HCEC 1CT (cell line): ENCODE measurements around the gene XXYLT1.
"Not testable (repeated sequence)": the region's sequence is repeated elsewhere in the genome, so short reads cannot be mapped to it uniquely, and the experiment has no call there.

Experiments used
- DNase-seq: peaks from one replicate; pipeline ENCODE4 v3.0.0-alpha.2; 2017

Gene XXYLT1

DNA sequence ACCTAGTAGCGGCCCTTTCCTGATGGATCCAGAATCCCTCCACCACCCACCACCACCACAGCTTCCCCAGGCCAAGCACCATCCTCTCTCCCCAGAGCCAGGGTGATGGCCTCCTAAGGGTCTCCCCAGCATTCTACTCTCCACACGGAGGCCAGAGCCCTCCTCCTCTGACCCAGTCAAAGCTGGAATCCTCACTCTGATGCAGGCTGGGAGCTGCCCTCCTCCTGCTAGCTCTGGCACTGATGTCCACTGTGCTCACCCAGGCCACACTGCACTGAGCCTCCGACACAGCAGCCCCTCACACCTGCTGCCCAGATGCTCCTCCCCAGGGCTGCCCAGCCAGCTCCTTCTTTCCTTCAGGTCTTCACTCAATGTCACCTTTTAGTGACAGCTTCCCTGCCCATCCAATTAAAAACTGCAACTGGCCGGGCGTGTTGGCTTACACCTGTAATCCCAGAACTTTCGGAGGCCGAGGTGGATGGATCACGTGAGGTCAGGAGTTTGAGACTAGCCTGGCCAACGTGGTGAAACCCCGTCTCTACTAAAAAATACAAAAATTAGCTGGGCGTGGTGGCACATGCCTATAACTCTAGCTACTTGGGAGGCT, 21.0 kb downstream of the XXYLT1 start:
- no peak for DNase-seq

DNA sequence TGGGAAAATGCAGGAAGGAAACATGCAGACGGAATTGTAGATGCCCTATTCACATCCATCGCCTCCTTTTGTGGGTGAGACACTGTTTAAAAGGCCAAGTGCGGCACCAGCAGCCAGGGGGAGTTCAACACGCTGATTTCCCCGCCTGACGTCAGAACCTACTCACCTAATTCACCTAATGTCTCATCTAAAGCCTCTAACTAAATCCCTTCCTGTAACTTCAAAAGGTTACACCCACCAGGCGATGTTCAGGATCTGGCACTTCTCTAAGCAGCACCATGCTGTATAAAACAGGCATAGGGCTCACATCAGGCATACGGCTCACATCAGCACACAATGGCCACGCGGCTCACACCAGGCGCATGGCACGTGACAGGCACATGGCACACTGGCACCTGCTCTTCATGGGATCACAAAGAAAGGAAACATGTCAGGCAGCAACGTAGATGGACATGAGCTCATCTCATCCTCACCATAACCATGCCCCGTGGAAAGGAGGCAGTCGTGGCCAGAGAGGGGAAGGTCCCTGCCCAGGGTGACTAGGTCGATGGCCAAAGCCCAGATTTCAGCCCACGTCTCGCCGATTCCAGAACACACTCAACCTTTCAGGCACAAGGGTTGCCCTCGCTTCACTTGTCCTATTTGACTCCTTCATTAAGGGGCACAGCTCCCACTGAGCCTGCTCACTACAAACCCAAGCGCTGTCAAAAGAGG, 21.7 kb downstream of the XXYLT1 start:
- DNase-seq: no peak

DNA sequence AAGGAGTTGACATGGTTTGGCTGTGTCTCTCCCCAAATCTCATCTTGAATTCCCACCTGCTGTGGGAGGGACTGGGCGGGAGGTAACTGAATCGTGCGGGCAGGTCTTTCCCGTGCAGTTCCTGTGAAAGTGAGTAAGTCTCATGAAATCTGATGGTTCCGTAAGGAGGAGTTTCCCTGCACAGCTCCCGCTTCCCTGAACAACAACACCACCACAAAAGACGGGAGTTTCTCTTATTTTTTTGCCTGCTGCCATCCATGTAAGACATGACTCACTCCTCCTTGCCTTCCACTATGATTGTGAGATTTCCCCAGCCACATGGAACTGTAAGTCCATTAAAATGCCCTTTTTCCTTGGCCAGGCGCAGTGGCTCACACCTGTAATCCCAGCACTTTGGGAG, 22.7 kb downstream of the XXYLT1 start:
- DNase-seq: no peak

DNA sequence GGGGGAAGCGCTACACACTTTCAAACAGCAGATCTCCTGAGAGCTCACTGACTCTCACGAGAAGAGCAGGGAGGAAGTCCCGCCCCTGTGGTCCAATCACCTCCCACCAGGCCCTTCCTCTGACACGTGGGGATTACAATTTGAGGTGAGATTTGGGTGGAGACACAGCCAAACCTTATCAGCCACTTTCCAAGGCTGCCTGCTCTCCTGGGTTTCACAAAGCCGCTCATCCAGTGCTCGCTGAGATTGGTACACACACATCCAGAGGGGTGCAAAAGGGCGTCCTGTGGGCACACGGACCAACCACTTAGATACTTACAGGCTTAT, 23.1 kb downstream of the XXYLT1 start:
- DNase-seq: no peak

DNA sequence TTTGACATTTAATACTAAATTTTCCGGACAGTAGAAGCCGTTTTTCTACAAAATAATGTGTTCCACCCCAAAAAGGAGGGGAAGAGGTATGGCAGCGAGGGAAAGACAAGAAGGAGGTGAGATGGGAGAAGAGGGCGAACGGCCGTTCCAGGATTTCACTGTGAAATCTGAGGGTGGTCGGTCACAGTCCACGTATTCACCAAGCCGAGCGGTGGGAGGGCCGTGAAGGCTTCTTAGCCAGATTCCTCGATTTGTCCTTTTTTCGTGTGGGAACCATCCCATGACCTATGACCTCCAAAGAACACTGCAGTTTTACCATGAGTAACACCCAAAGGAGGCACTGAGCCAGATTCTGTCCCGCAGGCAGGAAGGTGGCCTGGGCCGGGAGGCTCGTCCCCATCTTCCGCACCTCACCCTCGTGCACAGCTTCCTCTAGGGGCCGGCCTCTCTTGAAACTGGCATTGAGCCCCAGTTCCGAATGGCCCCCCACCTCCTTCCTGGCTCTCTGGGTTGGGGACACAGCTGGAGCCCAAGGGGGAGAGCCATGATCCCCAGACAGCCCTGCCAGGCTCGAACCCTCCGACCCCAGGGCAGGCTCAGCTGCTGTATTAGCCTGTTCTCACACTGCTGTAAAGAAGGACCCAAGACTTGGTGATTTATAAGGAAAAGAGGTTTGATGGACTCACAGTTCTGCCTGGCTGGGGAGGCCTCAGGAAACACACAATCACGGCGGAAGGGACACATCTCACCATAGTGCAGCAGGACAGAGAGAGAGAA, 23.7 kb downstream of the XXYLT1 start:
- DNase-seq: no peak

DNA sequence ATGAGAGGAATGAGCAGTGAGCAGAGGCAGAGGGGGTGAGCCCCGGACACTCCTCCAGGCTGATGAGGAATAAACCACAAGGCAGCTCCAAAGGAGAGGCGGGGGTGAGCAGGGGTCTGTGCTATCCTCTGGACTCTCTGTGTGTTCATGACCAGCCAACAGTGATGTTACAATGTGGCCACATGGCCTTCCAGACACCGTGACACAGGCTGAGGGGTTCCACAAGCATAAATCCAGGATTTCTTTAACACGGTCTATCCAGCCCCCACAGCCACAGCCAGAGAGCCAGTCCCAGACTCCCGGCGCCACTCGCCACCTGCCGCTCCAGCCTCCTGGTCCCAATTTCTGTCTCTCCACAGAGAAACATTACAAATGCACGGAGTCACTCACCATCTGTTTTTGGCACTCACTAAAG, 24.4 kb downstream of the XXYLT1 start:
- DNase-seq: no peak

DNA sequence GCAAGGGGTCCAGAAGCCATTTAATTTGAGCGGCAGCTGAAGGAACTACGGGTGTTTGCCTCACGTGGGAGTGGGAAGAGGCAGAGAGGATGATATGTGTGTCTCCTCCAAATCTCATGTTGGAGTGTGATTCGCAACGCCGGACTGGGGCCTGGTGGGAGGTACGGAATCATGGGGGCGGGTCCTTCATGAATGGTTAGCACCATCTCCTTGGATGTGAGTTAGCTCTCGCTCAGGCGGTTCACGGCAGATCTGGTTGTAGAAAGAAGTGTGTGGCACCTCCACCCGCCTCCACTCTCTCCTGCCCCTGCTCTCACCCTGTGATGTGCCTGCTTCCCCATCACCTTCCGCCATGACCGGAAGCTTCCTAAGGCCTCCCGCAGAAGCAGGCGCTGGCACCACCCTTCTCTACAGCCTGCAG, 25.4 kb downstream of the XXYLT1 start:
- DNase-seq: no peak

DNA sequence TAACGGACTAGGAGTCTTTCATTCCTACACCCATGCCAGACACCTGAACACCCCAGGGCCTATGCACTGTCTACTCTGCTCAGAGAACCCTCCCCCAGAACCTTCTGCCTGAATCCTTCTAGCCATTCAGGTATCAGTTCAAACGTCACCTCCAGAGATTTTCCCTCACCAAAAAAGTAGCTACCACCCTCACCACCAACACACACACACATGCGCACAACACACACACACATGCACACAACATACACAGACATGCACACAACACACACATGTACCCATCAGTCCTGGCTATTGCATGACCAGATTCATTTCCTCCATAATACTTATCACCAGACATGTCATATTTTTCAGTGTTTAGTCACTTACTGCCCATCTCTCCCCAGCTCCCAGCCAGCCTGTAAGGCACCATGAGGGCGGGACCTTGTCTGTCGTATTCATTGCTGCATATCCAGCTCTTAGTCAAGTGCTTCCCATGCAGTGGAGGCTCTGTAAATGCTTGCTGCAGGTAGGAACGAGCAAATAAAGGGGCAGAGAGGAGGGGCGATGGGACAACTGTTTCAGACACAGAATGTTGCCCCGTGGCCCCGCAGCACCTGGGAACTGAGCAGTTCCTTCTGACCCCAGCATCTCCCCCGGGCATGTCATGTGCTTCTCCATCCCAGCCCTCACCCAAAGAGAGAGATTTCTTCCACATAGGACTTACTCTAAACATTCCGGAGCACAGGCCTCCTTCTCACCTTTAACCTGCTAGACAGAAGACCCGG, 29.2 kb downstream of the XXYLT1 start:
- DNase-seq: no peak

DNA sequence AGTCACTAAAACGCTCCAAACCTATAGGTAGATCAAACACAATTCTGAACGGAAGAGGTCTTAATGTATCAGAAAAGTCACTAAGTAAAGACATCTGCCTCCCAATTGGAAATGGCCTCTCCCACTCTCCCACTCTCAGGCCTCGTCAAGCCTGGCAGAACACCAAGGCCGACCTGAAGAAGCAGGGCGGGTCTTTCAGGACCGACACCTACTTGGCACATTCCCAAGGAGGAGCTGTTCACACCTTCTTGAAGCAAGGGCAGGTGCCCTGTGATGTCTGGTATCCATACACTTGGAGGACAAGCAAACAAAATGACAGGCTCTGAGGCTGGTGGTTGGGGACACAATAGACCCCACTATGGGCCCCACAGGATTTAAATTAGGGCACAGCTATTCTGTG, 30.0 kb downstream of the XXYLT1 start:
- DNase-seq: no peak

DNA sequence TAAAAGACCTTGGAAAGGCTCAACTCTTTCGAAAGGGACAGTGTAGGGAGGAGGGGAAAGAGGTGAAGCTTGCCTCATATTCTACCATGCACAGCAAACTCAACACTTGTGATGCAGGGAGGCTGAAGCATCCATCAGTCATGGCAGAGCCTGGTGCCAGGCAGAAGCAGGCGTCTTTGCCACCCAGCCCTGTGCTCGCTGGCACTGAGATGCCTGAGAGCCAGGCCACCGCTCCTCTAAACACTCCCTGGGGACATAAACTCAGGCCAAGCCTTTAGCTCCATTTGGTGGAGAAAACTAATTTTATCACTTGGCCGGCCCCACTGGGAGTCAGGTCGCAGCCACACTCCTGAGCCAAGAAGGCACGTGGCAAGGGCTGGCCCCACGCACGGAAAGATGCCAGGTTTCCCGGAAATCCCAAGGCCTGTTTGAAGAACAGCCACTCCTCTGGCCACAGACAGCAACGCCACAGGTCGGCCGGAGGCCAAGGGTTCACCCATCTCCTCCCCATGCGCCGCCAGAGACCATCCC, 30.7 kb downstream of the XXYLT1 start:
- DNase-seq: no peak

DNA sequence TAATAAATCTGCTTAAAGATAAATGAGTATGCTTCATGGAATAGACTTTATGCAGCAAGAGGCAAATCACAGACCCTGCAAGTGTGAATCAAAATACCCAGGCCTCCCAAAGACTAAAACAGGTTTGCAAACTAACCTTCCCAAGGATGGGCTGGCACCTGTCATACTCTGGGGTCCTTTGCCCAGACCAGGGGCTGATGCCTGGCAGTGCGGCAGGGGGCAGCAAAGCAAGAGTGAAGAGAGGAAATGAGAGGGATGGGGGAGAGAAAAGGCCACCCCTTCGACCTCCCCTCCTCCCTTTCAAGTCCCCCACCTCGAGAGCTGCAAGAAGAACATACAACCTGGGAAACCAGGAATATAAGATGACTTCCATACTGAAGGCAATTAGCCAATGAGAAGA, 31.8 kb downstream of the XXYLT1 start:
- DNase-seq: no peak

DNA sequence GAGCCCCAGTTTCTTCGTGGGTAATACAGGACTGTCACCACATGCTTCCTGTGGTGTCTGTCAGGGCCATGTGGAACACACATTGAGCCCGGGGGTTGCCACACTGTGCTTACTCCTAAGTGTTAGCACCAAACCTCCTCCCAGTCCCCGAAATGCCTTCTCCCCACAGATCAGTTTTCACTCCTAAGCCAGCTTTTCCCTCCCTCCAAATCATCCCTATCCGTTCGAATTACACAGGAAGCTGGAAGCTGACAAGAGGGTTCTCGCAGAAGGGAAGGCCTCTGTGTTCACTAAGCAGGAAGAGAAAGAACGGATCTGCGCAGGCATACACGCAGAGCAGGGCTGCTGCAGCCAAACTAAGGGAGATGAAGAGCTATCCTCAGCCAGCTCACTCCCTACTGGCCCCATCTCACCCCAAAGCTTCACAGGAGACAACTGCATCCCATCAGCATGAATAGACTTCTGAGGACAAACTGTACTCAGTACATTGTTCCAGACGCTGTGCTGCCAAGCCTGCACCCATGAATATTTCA, 32.3 kb downstream of the XXYLT1 start:
- no peak for DNase-seq

DNA sequence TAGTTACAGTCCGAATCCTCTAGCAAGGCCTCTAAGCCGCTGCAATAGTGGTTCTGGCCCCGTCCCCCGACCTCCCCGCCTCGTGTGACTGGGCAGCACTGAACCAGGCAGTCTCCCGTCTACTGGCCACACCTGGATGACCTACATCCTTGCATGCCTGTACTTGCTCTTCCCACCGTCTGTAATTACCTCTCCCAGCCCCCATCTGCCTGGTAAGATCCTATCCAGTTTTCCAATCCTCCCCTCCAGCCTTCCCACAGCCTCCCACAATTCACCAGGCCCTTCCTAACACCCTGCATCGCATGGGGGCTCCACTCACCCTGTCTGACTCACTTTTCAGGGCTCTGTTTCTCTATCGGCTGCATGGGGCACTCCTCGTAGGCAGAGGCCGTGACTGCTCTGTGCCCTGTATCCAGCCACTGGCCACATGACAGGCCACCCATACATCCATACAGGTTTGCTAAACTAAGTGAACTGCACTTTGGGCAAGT, 32.8 kb downstream of the XXYLT1 start:
- DNase-seq: no peak

DNA sequence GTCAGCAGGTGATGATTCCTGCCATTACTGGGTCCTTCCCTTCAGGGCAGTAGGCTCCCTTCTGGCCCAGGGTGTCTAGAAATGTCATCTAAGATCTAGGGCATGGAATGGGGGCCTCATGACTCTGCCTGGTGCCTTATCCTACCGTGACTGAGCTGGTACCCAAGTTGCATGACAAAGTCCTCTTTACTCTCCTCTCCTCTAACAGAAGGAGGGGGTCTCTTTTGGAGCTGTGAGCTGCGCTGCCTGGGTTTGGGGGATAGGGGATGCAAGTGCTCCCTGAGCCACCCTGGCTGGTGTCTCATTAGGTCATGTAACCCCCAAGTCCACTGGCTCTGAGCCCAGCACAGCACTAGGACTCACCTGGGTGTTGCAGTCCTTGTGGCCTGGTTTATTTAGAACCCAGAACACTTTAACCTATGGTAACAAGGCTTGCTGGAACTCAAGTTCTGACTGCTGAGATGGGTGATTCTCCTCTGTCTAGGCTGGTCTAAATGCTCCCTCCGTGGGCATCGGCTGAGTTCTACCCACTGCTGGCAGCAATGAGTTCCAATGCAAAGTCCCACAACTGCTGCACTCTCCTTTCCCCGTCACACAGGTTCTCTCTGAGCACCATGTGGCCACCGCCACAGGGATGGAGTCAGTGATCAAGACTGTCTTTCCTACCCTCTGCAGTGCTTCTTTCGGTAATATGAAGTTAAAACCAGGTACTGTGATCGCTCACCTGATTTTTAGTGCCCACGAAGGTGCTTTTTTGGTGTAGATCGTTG, 34.0 kb downstream of the XXYLT1 start:
- DNase-seq: no peak

DNA sequence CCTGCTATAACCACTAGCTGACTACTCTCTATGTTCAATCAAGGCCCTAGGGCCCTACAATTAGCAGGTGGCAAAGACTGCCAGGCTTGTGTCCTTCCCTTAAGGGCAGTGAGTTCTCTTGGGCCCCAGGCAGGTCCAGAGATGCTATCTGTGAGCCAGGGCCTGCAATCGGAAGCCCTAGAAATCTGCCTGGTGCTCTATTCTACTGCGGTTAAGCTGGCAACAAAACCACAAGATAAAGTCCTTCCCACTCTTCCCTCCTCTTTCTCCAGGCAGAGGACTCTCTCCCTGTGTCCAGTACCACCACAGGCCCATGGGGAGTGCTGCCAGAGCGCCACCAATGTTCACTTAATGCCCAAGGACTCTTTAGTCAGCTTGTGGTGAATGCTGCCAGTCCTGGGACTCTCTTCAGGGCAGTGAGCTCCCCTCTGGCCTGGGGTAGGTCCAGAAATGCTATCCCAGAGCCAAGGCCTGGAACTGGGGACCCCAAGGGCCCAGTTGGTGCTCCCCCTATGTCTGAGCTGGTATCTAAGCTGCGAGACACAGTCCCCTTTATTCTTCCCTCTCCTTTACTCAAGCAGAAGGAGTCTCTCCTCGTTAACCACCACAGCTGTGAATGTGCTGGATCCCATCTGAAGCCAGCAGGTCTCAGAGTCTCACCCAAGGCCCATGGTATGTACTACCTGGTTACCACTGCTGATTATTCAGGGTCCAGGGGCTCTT, 34.7 kb downstream of the XXYLT1 start:
- DNase-seq: no peak

DNA sequence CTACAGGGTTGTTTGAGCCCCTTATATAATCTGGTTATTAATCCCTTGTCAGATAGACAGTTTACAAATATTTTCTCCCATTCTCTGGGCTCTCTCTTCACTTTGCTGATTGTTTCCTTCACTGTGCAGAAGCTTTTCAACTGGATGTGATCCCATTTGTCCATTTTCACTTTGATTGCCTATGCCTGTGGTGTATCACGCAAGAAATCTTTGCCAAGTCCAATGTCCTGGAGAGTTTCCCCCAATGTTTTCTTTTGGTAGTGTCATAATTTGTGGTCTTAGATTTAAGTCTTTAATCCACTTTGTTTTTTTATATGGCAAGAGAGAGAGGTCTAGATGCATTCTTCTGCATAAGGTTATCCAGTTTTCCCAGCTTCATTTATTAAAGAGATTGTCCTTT, 40.7 kb downstream of the XXYLT1 start:
- no peak for DNase-seq

DNA sequence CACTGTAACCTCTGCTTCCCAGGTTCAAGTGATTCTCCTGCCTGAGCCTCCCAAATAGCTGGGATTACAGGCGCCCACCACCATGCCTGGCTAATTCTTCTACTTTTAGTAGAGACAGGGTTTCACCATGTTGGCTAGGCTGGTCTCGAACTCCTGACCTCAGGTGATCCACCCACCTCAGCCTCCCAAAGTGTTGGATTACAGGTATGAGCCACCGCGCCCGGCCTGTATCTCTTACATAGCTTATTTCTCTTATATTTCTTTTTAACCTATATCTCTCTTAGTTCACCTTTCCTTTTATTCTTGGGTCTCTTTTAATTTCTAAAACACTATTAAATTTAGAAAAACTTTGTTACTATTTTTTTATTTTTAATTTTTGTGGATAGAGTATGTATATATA, 42.1 kb downstream of the XXYLT1 start:
- DNase-seq: not testable (repeated sequence)

DNA sequence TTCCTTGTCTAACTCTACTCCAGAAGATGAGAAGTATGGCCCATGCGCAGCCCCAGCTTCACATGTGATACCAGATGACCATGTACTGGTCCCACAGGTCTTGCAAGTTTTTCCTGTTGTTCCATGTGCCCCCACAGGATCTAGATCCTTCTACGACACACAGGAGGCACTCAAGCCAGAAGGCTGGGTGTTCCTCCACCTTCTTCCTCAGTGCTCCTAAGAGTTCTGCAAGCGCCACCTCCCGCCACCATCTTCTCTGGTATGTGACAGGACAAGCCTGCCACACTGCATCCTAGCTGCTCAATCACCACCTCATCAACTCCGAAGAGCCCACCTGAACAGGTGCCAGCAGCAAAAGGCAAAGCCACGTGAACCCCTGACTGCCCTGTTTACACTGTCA, 43.1 kb downstream of the XXYLT1 start:
- DNase-seq: no peak

DNA sequence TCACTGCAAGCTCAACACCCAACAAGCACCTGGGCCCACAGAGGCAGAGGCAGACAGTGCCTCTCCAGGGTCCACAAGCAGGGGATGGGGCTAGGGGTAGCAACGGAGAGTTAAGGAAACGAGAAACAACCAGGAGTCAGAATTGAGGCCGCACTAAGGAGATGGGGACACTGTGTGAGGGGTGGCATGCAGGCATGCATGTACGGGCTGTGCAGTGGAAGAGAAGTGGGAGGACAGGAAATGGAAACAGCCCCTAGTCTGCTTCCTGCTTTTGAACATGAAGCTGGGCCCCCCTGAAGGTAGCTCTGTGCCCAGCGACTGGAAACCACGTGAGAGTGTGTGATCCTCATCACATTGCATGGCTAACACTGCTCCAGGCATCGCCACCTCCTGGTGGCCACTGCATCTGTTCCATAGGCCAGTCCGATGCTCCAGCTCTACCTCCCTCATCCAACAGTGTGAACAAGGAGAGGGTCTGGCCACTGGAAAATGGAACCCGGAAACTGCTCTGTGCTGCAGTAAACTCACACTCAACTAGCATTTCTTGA, 44.0 kb downstream of the XXYLT1 start:
- DNase-seq: peak; percentile 14

DNA sequence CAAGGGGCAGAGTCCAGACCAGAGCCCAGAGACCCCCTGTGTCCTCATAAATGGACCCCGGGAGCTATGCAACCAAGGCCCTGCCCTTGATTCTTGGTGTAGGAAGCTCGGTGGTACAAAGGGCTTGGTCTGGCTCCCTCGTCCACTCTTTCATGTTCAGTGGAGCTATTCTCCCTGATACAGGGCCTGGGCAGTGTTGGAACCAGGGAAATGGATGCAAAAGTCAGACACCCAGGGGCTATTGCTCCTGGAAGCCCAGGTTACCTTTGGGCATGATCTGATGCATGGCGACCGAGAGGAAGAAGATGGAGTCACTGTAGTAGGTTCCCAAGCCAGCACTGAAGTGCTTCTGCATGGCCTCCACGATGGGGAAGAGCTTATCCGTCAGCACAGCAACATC, 44.5 kb downstream of the XXYLT1 start:
- no peak for DNase-seq

DNA sequence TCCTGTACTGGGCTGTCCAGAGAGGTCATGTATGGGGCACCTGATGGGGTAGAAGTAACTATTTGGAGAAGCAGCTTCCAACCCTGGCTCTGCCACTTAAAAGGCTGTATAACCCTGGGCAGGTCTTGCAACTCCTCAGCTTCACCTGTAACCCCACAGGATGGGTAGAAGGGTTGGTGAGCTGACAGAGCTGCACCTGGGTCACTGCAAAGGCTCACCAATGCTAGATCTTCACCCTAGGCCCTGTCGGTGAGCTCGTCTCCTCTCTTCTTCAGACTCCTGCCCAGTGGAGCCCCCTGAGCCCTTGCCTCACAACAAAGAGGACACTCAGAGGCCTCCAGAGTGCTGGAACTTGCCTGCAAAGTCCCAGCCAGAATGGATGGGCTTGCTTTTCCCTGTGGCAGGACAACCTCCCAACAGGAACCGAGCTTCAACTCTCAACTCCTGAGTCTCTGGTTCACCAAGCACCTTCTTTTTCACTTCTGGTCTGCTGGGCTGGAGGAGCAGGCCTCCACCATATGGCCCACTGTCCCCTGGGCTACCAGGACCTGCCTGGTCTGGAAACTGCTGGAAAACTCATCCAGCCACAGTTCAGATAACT, 45.9 kb downstream of the XXYLT1 start:
- DNase-seq: no peak
